ENCODE results near the gene EIF2B2. TPM values are rescaled to one million over a fixed set of nuclear protein-coding genes. Genes with fewer than 3 reads are reported as not detected.

Gene EIF2B2
- total and polyA plus RNA-seq, 9 of the 15 experiments (the other 6 are each of a cell fraction or from before 2014, with no cell fraction given), result 10.6 to 94.1 (median 38.9) TPM

GRCh38 chr14:75044322-75044721 lies 41.6 kb downstream of the EIF2B2 start:
- DNase-seq (ENCODE audit: extremely low read depth in 1 of 4, low spot score in 3 of 4) (no peak), FAIRE-seq (no peak), ATAC-seq (no peak)
- in situ Hi-C loops (cut with MboI) (no loop called here), intact Hi-C loops (cut with micrococcal nuclease) (no loop called here)
- Histone ChIP-seq H3K9me3 (replicated peaks; ENCODE audit: control insufficient read depth, insufficient read depth, low read depth, low read length) (no peaks in the 10 kb centered on the region), H3K4me3 (no peak overlapping the region), H3K27me3 (ENCODE audit: control insufficient read depth in 2 of 2, insufficient read depth in 2 of 2, low read length in 2 of 2) (no peaks in the 10 kb centered on the region), H2AFZ (ENCODE audit: low read depth, low read length) (no peak overlapping the region), H3K4me2 (ENCODE audit: insufficient read depth, low read length) (no peak overlapping the region), H3K27ac (ENCODE audit: extremely low read depth, low read depth, low read length) (no peak overlapping the region), H3K9ac (ENCODE audit: insufficient read depth in 1 of 2, low read depth in 2 of 2, low read length in 2 of 2) (no peak overlapping the region), H3K36me3 (ENCODE audit: control insufficient read depth, insufficient read depth, low read length) (peaks cover 28% of the 10 kb centered on the region; the same call in 2 of the 3 replicates), H3K9me1 (ENCODE audit: control insufficient read depth, insufficient read depth, low read length) (no peaks in the 10 kb centered on the region), H3K4me1 (replicated peaks in 1 of 2; ENCODE audit: control insufficient read depth in 2 of 2, insufficient read depth in 2 of 2, low read length in 2 of 2) (peaks cover 0 to 19% of the 10 kb centered on the region in 2 experiments; a peak in 2 of 5 replicates), H3K79me2 (ENCODE audit: control insufficient read depth, insufficient read depth, low read length) (peaks cover 13% of the 10 kb centered on the region), H4K20me1 (replicated peaks; ENCODE audit: control insufficient read depth, insufficient read depth, low read length) (no peaks in the 10 kb centered on the region)
- no TSS peak for BruUV-seq (replicated peaks)
- CTCF ChIA-PET (ENCODE audit: low intra/inter-chr PET ratio), result no interaction called here
- WGBS (ENCODE audit: insufficient coverage, low coverage, missing lambda C conversion rate), result 28% methylated on average over 2 of the region's 2 CpGs
- no peak for TF ChIP-seq ZNF445 (CRISPR knock-in tag; IDR thresholded peaks at IDR 0.05; ENCODE audit: low read depth)
- TF ChIP-seq, protein P1, sequence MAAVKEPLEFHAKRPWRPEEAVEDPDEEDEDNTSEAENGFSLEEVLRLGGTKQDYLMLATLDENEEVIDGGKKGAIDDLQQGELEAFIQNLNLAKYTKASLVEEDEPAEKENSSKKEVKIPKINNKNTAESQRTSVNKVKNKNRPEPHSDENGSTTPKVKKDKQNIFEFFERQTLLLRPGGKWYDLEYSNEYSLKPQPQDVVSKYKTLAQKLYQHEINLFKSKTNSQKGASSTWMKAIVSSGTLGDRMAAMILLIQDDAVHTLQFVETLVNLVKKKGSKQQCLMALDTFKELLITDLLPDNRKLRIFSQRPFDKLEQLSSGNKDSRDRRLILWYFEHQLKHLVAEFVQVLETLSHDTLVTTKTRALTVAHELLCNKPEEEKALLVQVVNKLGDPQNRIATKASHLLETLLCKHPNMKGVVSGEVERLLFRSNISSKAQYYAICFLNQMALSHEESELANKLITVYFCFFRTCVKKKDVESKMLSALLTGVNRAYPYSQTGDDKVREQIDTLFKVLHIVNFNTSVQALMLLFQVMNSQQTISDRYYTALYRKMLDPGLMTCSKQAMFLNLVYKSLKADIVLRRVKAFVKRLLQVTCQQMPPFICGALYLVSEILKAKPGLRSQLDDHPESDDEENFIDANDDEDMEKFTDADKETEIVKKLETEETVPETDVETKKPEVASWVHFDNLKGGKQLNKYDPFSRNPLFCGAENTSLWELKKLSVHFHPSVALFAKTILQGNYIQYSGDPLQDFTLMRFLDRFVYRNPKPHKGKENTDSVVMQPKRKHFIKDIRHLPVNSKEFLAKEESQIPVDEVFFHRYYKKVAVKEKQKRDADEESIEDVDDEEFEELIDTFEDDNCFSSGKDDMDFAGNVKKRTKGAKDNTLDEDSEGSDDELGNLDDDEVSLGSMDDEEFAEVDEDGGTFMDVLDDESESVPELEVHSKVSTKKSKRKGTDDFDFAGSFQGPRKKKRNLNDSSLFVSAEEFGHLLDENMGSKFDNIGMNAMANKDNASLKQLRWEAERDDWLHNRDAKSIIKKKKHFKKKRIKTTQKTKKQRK (IDR thresholded peaks at IDR 0.05; ENCODE audit: borderline replicate concordance, low read depth, low read length), result no peak
- TF ChIP-seq, protein P2, sequence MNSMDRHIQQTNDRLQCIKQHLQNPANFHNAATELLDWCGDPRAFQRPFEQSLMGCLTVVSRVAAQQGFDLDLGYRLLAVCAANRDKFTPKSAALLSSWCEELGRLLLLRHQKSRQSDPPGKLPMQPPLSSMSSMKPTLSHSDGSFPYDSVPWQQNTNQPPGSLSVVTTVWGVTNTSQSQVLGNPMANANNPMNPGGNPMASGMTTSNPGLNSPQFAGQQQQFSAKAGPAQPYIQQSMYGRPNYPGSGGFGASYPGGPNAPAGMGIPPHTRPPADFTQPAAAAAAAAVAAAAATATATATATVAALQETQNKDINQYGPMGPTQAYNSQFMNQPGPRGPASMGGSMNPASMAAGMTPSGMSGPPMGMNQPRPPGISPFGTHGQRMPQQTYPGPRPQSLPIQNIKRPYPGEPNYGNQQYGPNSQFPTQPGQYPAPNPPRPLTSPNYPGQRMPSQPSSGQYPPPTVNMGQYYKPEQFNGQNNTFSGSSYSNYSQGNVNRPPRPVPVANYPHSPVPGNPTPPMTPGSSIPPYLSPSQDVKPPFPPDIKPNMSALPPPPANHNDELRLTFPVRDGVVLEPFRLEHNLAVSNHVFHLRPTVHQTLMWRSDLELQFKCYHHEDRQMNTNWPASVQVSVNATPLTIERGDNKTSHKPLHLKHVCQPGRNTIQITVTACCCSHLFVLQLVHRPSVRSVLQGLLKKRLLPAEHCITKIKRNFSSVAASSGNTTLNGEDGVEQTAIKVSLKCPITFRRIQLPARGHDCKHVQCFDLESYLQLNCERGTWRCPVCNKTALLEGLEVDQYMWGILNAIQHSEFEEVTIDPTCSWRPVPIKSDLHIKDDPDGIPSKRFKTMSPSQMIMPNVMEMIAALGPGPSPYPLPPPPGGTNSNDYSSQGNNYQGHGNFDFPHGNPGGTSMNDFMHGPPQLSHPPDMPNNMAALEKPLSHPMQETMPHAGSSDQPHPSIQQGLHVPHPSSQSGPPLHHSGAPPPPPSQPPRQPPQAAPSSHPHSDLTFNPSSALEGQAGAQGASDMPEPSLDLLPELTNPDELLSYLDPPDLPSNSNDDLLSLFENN (IDR thresholded peaks at IDR 0.05; ENCODE audit: low read depth in 2 of 2, low read length in 2 of 2), result no peak
- TF ChIP-seq NFE2L1 (tag; IDR thresholded peaks at IDR 0.05; ENCODE audit: borderline replicate concordance, low read depth), result no peak
- TF ChIP-seq, protein P3, sequence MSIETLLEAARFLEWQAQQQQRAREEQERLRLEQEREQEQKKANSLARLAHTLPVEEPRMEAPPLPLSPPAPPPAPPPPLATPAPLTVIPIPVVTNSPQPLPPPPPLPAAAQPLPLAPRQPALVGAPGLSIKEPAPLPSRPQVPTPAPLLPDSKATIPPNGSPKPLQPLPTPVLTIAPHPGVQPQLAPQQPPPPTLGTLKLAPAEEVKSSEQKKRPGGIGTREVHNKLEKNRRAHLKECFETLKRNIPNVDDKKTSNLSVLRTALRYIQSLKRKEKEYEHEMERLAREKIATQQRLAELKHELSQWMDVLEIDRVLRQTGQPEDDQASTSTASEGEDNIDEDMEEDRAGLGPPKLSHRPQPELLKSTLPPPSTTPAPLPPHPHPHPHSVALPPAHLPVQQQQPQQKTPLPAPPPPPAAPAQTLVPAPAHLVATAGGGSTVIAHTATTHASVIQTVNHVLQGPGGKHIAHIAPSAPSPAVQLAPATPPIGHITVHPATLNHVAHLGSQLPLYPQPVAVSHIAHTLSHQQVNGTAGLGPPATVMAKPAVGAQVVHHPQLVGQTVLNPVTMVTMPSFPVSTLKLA (conservative IDR thresholded peaks at IDR 0.05), result no peak
- TF ChIP-seq CC2D1A (IDR thresholded peaks at IDR 0.05), result no peak
- no peak for TF ChIP-seq THRAP3 (IDR thresholded peaks at IDR 0.05; ENCODE audit: borderline replicate concordance)
- TF ChIP-seq HDAC6 (IDR thresholded peaks at IDR 0.05; ENCODE audit: low read depth, low read length), result no peak
- POLR2A ChIA-PET, result interaction anchor here (1.0 to 1.2 kb wide), 2 partner anchors 8 to 18 kb away, joined by 3 to 4 read pairs; no protein-coding TSS in a partner anchor
